Adipose tissue (tissue), 3 donors: ENCODE data around the gene SYNJ2. TPM values are rescaled to one million over a fixed set of nuclear protein-coding genes. Genes with fewer than 3 reads are reported as not detected.

ENCODE experiments used
- H3K27ac ChIP-seq: one replicate; pipeline ENCODE4 v1.5.1; 2013; ENCODE audit warnings: low read depth, low read length
- WGBS, 3 donors: extraction: QIAGEN DNeasy Blood & Tissue Kit; methylation state at CpG; one replicate each; pipeline ENCODE4 v1.1.7; 2013; 5-methylcytosine and 5-hydroxymethylcytosine counted together
- polyA plus RNA-seq, 3 donors: library from polyadenylated mRNA; stranded (reverse); fragments of 200-250 nt; gene quantifications; one replicate each; pipeline ENCODE4 v1.2.3, GENCODE V29; 2013
- donor health status: healthy with polysubstance abuse.
- donor health status: Bipolar disorder and iron deficiency.
- donor health status: healthy.

Gene SYNJ2
- polyA plus RNA-seq, 3 donors: 2.6 to 6.0 (median 3.8) TPM

- H3K27ac ChIP-seq: no peak overlapping the region
Observed at GRCh38 chr6:158029668-158030230, 48.1 kb downstream of the SYNJ2 start.

GRCh38 chr6:158030380-158031300, 49.0 kb downstream of the SYNJ2 start:
- WGBS, 3 donors: 90 to 93% (median 92%) methylated on average over 16 of the region's 16 CpGs
- H3K27ac ChIP-seq: no peak overlapping the region

More at GRCh38 chr6:158029668-158030230, 48.1 kb downstream of the SYNJ2 start:
- WGBS, 3 donors: 93 to 96% (median 96%) methylated on average over 10 of the region's 10 CpGs

GRCh38 chr6:158031381-158032353, 50.0 kb downstream of the SYNJ2 start:
- 35 to 77% (median 38%) methylated on average over 20 of the region's 20 CpGs for WGBS, 3 donors
- no peak overlapping the region for H3K27ac ChIP-seq

GRCh38 chr6:158032354-158032733, 50.7 kb downstream of the SYNJ2 start:
- H3K27ac ChIP-seq: no peak overlapping the region
- 79 to 93% (median 87%) methylated on average over 9 of the region's 9 CpGs for WGBS, 3 donors

GRCh38 chr6:158033077-158033750, 51.6 kb downstream of the SYNJ2 start:
- H3K27ac ChIP-seq: no peak overlapping the region
- WGBS, 3 donors: 92 to 97% (median 95%) methylated on average over 30 of the region's 30 CpGs

GRCh38 chr6:158033751-158034702, 52.4 kb downstream of the SYNJ2 start:
- 25 to 76% (median 73%) methylated on average over 14 of the region's 14 CpGs for WGBS, 3 donors
- no peak overlapping the region for H3K27ac ChIP-seq

GRCh38 chr6:158036261-158036660, 54.6 kb downstream of the SYNJ2 start:
- WGBS, 3 donors: 79 to 98% (median 97%) methylated on average over 3 of the region's 3 CpGs
- no peak overlapping the region for H3K27ac ChIP-seq

- WGBS, 3 donors: 96 to 97% (median 96%) methylated on average over 12 of the region's 12 CpGs
- no peak overlapping the region for H3K27ac ChIP-seq
Observed at GRCh38 chr6:158037021-158037420, 55.4 kb downstream of the SYNJ2 start.

GRCh38 chr6:158037771-158038170, 56.1 kb downstream of the SYNJ2 start:
- H3K27ac ChIP-seq: no peak overlapping the region
- 90 to 98% (median 97%) methylated on average over 10 of the region's 10 CpGs for WGBS, 3 donors

GRCh38 chr6:158038291-158039177, 56.9 kb downstream of the SYNJ2 start:
- H3K27ac ChIP-seq: no peak overlapping the region
- 95 to 97% (median 96%) methylated on average over 21 of the region's 21 CpGs for WGBS, 3 donors

- WGBS, 3 donors: 92 to 94% (median 94%) methylated on average over 9 of the region's 9 CpGs
- no peak overlapping the region for H3K27ac ChIP-seq
Observed at GRCh38 chr6:158039178-158039557, 57.5 kb downstream of the SYNJ2 start.

- no peak overlapping the region for H3K27ac ChIP-seq
- WGBS, 3 donors: 64 to 90% (median 68%) methylated on average over 17 of the region's 17 CpGs
Observed at GRCh38 chr6:158039571-158040050, 57.9 kb downstream of the SYNJ2 start.

- no peak overlapping the region for H3K27ac ChIP-seq
- 37 to 63% (median 38%) methylated on average over 6 of the region's 6 CpGs for WGBS, 3 donors
Observed at GRCh38 chr6:158040051-158040803, 58.6 kb downstream of the SYNJ2 start.

GRCh38 chr6:158040804-158041347, 59.2 kb downstream of the SYNJ2 start:
- 66 to 85% (median 69%) methylated on average over 12 of the region's 12 CpGs for WGBS, 3 donors
- H3K27ac ChIP-seq: no peak overlapping the region

- WGBS, 3 donors: 80 to 88% (median 80%) methylated on average over 4 of the region's 4 CpGs
- no peak overlapping the region for H3K27ac ChIP-seq
Observed at GRCh38 chr6:158041370-158041769, 59.7 kb downstream of the SYNJ2 start.
